ENCODE measurements around the gene ITIH4. TPM values are rescaled to one million over a fixed set of nuclear protein-coding genes. Genes with fewer than 3 reads are reported as not detected.
A peak's percentile ranks its signal among the peaks of the same experiment; 100 is the strongest.

Gene ITIH4
- total and polyA plus RNA-seq, 11 donors = 0.76 to 11.2 (median 4.2) TPM

GRCh38 chr3:52783211-52783555, 47.3 kb downstream of the ITIH4 start:
- Histone ChIP-seq H3K36me3 (no peaks in the 10 kb centered on the region), H3K4me1 (peaks cover 0 to 8% (median 0%) of the 10 kb centered on the region in 12 donors), H3K27ac (no peak overlapping the region), H3K27me3 (peaks cover 0 to 2% (median 0%) of the 10 kb centered on the region in 9 donors), H3K4me3 (no peak overlapping the region), H3K9me3 (no peaks in the 10 kb centered on the region)
- ATAC-seq (no peak), DNase-seq (no peak)
- WGBS, 4 donors = 76 to 87% (median 83%) methylated on average over 3 of the region's 3 CpGs
- TF ChIP-seq, protein P1, sequence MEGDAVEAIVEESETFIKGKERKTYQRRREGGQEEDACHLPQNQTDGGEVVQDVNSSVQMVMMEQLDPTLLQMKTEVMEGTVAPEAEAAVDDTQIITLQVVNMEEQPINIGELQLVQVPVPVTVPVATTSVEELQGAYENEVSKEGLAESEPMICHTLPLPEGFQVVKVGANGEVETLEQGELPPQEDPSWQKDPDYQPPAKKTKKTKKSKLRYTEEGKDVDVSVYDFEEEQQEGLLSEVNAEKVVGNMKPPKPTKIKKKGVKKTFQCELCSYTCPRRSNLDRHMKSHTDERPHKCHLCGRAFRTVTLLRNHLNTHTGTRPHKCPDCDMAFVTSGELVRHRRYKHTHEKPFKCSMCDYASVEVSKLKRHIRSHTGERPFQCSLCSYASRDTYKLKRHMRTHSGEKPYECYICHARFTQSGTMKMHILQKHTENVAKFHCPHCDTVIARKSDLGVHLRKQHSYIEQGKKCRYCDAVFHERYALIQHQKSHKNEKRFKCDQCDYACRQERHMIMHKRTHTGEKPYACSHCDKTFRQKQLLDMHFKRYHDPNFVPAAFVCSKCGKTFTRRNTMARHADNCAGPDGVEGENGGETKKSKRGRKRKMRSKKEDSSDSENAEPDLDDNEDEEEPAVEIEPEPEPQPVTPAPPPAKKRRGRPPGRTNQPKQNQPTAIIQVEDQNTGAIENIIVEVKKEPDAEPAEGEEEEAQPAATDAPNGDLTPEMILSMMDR (IDR thresholded peaks at IDR 0.05) = peak in 1 of 12 donors; percentile 10
- TF ChIP-seq POLR2A (IDR thresholded peaks at IDR 0.05) = no peak
- intact Hi-C loops (cut with DNase I) = no loop called here

DNA sequence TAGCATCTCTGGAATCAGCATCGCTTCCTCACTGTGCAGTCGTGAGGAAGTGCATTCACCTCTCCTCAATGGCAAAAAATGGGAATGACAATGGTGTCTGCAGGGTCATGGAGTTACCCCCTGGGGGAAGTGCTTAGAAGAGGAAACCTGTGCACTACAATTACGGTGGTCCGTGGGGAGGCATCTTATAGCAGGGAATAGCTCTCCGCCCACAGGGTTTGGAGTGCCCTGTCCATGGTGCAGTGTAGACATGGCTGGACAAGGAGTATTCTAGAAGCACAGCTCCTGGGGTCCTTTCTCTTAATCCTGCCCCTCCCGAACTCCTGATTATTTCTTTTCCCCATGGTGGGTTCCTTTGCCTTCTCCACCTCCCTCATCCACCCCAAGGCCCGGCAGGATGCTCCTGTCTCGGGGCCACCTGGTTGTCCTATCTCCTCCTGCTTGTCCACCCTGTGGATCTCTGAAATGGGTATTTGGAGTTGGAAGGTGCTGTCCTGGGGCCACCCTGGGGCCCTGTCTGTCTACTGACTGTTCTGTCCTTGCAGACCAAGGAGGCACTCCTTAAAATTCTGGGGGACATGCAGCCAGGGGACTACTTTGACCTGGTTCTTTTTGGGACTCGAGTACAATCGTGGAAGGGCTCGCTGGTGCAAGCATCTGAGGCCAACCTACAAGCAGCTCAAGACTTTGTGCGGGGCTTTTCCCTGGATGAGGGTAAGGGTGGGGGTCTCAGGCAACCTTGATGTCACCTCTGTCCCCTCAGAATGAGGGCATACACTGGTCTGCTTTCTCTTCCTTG, 47.9 kb downstream of the ITIH4 start:
- TF ChIP-seq, protein P1 (IDR thresholded peaks at IDR 0.05) = no peak
- TF ChIP-seq POLR2A (IDR thresholded peaks at IDR 0.05) = no peak
- 68 to 72% (median 70%) methylated on average over 12 of the region's 12 CpGs for WGBS, 4 donors
- ATAC-seq = no peak
- Histone ChIP-seq H3K36me3 (no peaks in the 10 kb centered on the region), H3K9me3 (no peaks in the 10 kb centered on the region), H3K4me3 (no peak overlapping the region), H3K27me3 (peaks cover 0 to 2% (median 0%) of the 10 kb centered on the region in 9 donors), H3K4me1 (peaks cover 0 to 8% (median 0%) of the 10 kb centered on the region in 12 donors), H3K27ac (no peak overlapping the region)
- DNase-seq = peak in 2 of 5 donors; percentile 8 to 16
- intact Hi-C loops (cut with DNase I) = no loop called here

- DNase-seq (peak in 1 of 5 donors; percentile 3), ATAC-seq (no peak)
- peaks cover 0 to 2% (median 0%) of the 10 kb centered on the region in 9 donors for H3K27me3 ChIP-seq
- WGBS, 4 donors = 64 to 73% (median 72%) methylated on average over 13 of the region's 13 CpGs
- peaks cover 0 to 8% (median 0%) of the 10 kb centered on the region in 12 donors for H3K4me1 ChIP-seq
- TF ChIP-seq, protein P1 (IDR thresholded peaks at IDR 0.05) = no peak
- no peak for TF ChIP-seq POLR2A (IDR thresholded peaks at IDR 0.05)
- no peaks in the 10 kb centered on the region for H3K9me3 ChIP-seq
- intact Hi-C loops (cut with DNase I) = no loop called here
- H3K27ac ChIP-seq = no peak overlapping the region
- H3K36me3 ChIP-seq = no peaks in the 10 kb centered on the region
- no peak overlapping the region for H3K4me3 ChIP-seq
Measured at GRCh38 chr3:52781741-52782140, 48.7 kb downstream of the ITIH4 start.

- no peak overlapping the region for H3K4me3 ChIP-seq
- no peak for ATAC-seq
- WGBS, 4 donors = 81 to 89% (median 83%) methylated on average over 6 to 8 of the region's 8 CpGs
- peaks cover 0 to 2% (median 0%) of the 10 kb centered on the region in 9 donors for H3K27me3 ChIP-seq
- no peaks in the 10 kb centered on the region for H3K36me3 ChIP-seq
- intact Hi-C loops (cut with DNase I) = loop anchor here in 4 of 10 donors (10.0 kb wide), 3 partner anchors 115 to 295 kb away; partner anchors contain the start of gene STIMATE (in 1 of the 4)
- H3K9me3 ChIP-seq = no peaks in the 10 kb centered on the region
- TF ChIP-seq, protein P1 (IDR thresholded peaks at IDR 0.05) = no peak
- no peak for TF ChIP-seq POLR2A (IDR thresholded peaks at IDR 0.05)
- DNase-seq = peak in 1 of 5 donors; percentile 3
- peak overlapping the region in 1 of 12 donors; percentile 12 for H3K27ac ChIP-seq
- H3K4me1 ChIP-seq = peaks cover 0 to 16% (median 0%) of the 10 kb centered on the region in 12 donors
Measured at GRCh38 chr3:52779837-52780585, 50.5 kb downstream of the ITIH4 start.

Measured in heart left ventricle (tissue), 16 donors.